HuH-7 (cell line): ENCODE results near the gene SDK1.

Experiments
- DNase-seq: peaks from one replicate; pipeline ENCODE4 v3.0.0; 2011; ENCODE audit warnings: low spot score

Gene SDK1

GRCh38 chr7:3300651-3301448, at the start of gene SDK1:
SDK1 (plus strand) TSS chr7:3301252; CDS start chr7:3301587, 335 bp downstream.
- DNase-seq = no peak

GRCh38 chr7:3254718-3255117, 46.3 kb upstream of the SDK1 start:
- DNase-seq = no peak

- no peak for DNase-seq
Observed at GRCh38 chr7:3259711-3260400, 41.2 kb upstream of the SDK1 start.

- no peak for DNase-seq
Observed at GRCh38 chr7:3260401-3260715, 40.7 kb upstream of the SDK1 start.

GRCh38 chr7:3264693-3265339, 36.2 kb upstream of the SDK1 start:
- DNase-seq = no peak

- no peak for DNase-seq
Observed at GRCh38 chr7:3265388-3265787, 35.7 kb upstream of the SDK1 start.

GRCh38 chr7:3266240-3266639, 34.8 kb upstream of the SDK1 start:
- no peak for DNase-seq

- DNase-seq = no peak
Observed at GRCh38 chr7:3267966-3268690, 32.9 kb upstream of the SDK1 start.

- no peak for DNase-seq
Observed at GRCh38 chr7:3270362-3270761, 30.7 kb upstream of the SDK1 start.

GRCh38 chr7:3271298-3271697, 29.8 kb upstream of the SDK1 start:
- DNase-seq = no peak

GRCh38 chr7:3272691-3273141, 28.3 kb upstream of the SDK1 start:
- no peak for DNase-seq

- DNase-seq = no peak
Observed at GRCh38 chr7:3274131-3274530, 26.9 kb upstream of the SDK1 start.

- no peak for DNase-seq
Observed at GRCh38 chr7:3277604-3278572, 23.2 kb upstream of the SDK1 start.

- no peak for DNase-seq
Observed at GRCh38 chr7:3279147-3279818, 21.8 kb upstream of the SDK1 start.

GRCh38 chr7:3280445-3280844, 20.6 kb upstream of the SDK1 start:
- no peak for DNase-seq

GRCh38 chr7:3280946-3281656, 20.0 kb upstream of the SDK1 start:
- no peak for DNase-seq

GRCh38 chr7:3282457-3282856, 18.6 kb upstream of the SDK1 start:
- no peak for DNase-seq

GRCh38 chr7:3283130-3283704, 17.8 kb upstream of the SDK1 start:
- no peak for DNase-seq

GRCh38 chr7:3285652-3286051, 15.4 kb upstream of the SDK1 start:
- no peak for DNase-seq

- no peak for DNase-seq
Observed at GRCh38 chr7:3289996-3290395, 11.1 kb upstream of the SDK1 start.
